GM21381 (cell line): Measurements from ENCODE around the gene ZNF473.
"Not testable (repeated sequence)": the region's sequence is repeated elsewhere in the genome, so short reads cannot be mapped to it uniquely, and the experiment has no call there.

ENCODE experiments used
- ATAC-seq: cut with Tn5 transposase; IDR thresholded peaks from one replicate; pipeline ENCODE4 v1.9.1; 2021; ENCODE audit warnings: mild to moderate bottlenecking, moderate library complexity; ENCODE audit not compliant: unreplicated experiment

The ZNF473 gene

DNA sequence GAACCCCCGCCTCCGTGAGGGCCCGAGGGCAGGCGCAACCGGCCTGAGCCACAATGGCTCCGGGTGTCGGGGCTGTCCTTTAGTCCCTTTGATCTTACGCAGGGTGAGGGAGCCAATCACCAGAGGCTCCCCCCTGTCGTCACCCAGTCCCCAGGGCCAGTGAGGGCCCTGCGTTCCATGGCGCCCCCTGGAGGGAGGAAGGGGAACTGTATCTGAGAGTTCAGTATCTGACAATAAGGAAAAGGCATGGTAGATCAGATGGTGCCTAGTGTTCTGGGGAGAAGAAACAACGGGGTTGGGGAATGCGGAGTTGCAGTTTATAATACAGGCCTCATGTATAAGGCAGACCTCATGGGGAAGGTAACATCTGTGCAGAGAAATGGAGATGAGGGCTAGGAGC is 72.1 kb downstream of the ZNF473 start:
- ATAC-seq = not testable (repeated sequence)

DNA sequence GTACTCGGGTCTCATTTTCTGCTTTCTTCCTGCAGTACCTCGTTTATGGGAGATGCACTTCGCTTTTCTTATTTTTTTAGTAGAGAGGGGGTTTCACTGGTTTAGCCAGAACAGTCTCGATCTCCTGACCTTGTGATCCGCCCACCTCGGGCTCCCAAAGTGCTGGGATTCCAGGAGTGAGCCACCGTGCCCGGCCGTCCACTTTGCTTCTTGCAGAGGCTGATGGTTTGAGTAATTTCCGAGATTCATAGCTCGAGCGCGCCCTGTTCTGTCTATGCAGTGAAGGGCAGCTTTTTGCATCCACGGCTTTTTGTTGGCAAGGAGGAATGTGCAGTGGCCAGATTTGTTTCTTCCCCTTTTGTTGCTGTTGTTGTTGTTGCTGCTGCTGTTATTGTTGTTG is 73.1 kb downstream of the ZNF473 start:
- not testable (repeated sequence) for ATAC-seq

DNA sequence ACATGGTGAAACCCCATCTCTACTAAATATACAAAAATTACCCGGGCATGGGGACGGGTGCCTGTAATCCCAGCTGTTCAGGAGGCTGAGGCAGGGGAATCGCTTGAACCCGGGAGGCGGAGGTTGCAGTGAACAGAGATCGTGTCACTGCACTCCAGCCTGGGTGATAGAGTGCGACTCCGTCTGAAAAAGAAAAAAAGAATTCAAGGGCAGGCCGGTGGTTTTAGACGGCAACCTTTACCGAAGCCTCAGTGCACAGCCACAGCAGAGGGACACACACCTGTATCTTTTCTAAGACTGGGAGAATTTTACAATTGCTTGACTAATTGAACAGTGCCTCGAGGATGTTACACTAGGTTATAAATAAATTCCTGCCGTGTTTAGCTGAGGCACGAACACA is 73.9 kb downstream of the ZNF473 start:
- not testable (repeated sequence) for ATAC-seq

DNA sequence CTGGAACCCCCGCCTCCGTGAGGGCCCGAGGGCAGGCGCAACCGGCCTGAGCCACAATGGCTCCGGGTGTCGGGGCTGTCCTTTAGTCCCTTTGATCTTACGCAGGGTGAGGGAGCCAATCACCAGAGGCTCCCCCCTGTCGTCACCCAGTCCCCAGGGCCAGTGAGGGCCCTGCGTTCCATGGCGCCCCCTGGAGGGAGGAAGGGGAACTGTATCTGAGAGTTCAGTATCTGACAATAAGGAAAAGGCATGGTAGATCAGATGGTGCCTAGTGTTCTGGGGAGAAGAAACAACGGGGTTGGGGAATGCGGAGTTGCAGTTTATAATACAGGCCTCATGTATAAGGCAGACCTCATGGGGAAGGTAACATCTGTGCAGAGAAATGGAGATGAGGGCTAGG is 75.1 kb downstream of the ZNF473 start:
- ATAC-seq = not testable (repeated sequence)
